ENCODE measurements around the gene CENPX. TPM values are rescaled to one million over a fixed set of nuclear protein-coding genes. Genes with fewer than 3 reads are reported as not detected.

CENPX gene
- total RNA-seq, 2 donors from 2014 or later: 82.6 to 174 TPM

GRCh38 chr17:82029990-82030469 lies 7.4 kb upstream of the CENPX start:
- Mint-ChIP-seq H3K27ac (no peak overlapping the region), H3K27me3 (no peaks in the 10 kb centered on the region), H3K9me3 (no peaks in the 10 kb centered on the region), H3K4me1 (ENCODE audit: low read depth in 2 of 2) (peaks cover 9 to 10% of the 10 kb centered on the region in 2 donors), H3K4me3 (peak overlapping the region; percentile 85), H3K36me3 (no peaks in the 10 kb centered on the region)
- ATAC-seq (no peak), DNase-seq (ENCODE audit: low spot score) (no peak)

GRCh38 chr17:82029391-82029790 lies 6.7 kb upstream of the CENPX start:
- H3K27me3 Mint-ChIP-seq: no peaks in the 10 kb centered on the region

GRCh38 chr17:82028966-82029365 lies 6.3 kb upstream of the CENPX start:
- Mint-ChIP-seq H3K4me3 (no peak overlapping the region), H3K27ac (no peak overlapping the region)

More at GRCh38 chr17:82029391-82029790, 6.7 kb upstream of the CENPX start:
- Mint-ChIP-seq H3K27ac (no peak overlapping the region), H3K4me3 (peak overlapping the region; percentile 51), H3K9me3 (no peaks in the 10 kb centered on the region), H3K36me3 (no peaks in the 10 kb centered on the region), H3K4me1 (ENCODE audit: low read depth in 2 of 2) (peaks cover 6 to 10% of the 10 kb centered on the region in 2 donors)
- DNase-seq (ENCODE audit: low spot score): no peak
- ATAC-seq: no peak

GRCh38 chr17:82028246-82028645 lies 5.6 kb upstream of the CENPX start:
- H3K27me3 Mint-ChIP-seq: no peaks in the 10 kb centered on the region
- H3K9me3 Mint-ChIP-seq: no peaks in the 10 kb centered on the region
- H3K36me3 Mint-ChIP-seq: no peaks in the 10 kb centered on the region
- DNase-seq (ENCODE audit: low spot score) (no peak), ATAC-seq (no peak)
- H3K4me1 Mint-ChIP-seq (ENCODE audit: low read depth in 2 of 2): peaks cover 14% of the 10 kb centered on the region in 2 donors
- no peak overlapping the region for H3K27ac Mint-ChIP-seq
- no peak overlapping the region for H3K4me3 Mint-ChIP-seq

More at GRCh38 chr17:82028966-82029365, 6.3 kb upstream of the CENPX start:
- Mint-ChIP-seq H3K9me3 (no peaks in the 10 kb centered on the region), H3K4me1 (ENCODE audit: low read depth in 2 of 2) (peaks cover 10% of the 10 kb centered on the region in 2 donors), H3K27me3 (no peaks in the 10 kb centered on the region), H3K36me3 (no peaks in the 10 kb centered on the region)
- DNase-seq (ENCODE audit: low spot score) (no peak), ATAC-seq (no peak)

GRCh38 chr17:82025401-82026107 lies 2.9 kb upstream of the CENPX start:
- no peak for DNase-seq (ENCODE audit: low spot score)
- ATAC-seq: no peak
- Mint-ChIP-seq H3K27ac (no peak overlapping the region), H3K4me1 (ENCODE audit: low read depth in 2 of 2) (peaks cover 20 to 22% of the 10 kb centered on the region in 2 donors), H3K4me3 (no peak overlapping the region), H3K36me3 (no peaks in the 10 kb centered on the region), H3K9me3 (no peaks in the 10 kb centered on the region), H3K27me3 (no peaks in the 10 kb centered on the region)

- peaks cover 20 to 24% of the 10 kb centered on the region in 2 donors for H3K4me1 Mint-ChIP-seq (ENCODE audit: low read depth in 2 of 2)
- no peak for DNase-seq (ENCODE audit: low spot score)
- no peaks in the 10 kb centered on the region for H3K27me3 Mint-ChIP-seq
- no peak overlapping the region for H3K27ac Mint-ChIP-seq
- no peak overlapping the region for H3K4me3 Mint-ChIP-seq
- ATAC-seq: no peak
- no peaks in the 10 kb centered on the region for H3K9me3 Mint-ChIP-seq
- H3K36me3 Mint-ChIP-seq: no peaks in the 10 kb centered on the region
These were observed 2.2 kb upstream of the CENPX start for GRCh38 chr17:82024859-82025258.

- Mint-ChIP-seq H3K4me3 (peak overlapping the region; percentile 85), H3K27me3 (no peaks in the 10 kb centered on the region), H3K36me3 (no peaks in the 10 kb centered on the region), H3K27ac (no peak overlapping the region), H3K9me3 (no peaks in the 10 kb centered on the region), H3K4me1 (ENCODE audit: low read depth in 2 of 2) (peaks cover 16 to 17% of the 10 kb centered on the region in 2 donors)
- DNase-seq (ENCODE audit: low spot score) (no peak), ATAC-seq (no peak)
These were observed 966 bp upstream of the CENPX start for GRCh38 chr17:82023447-82024241.

GRCh38 chr17:82022981-82023446 lies 336 bp upstream of the CENPX start, which contains the start of gene LRRC45:
LRRC45 (plus strand) TSS chr17:82023305; CDS start chr17:82023644, 339 bp downstream.
- H3K27me3 Mint-ChIP-seq: no peaks in the 10 kb centered on the region
- H3K4me1 Mint-ChIP-seq (ENCODE audit: low read depth in 2 of 2): peaks cover 16 to 17% of the 10 kb centered on the region in 2 donors
- H3K36me3 Mint-ChIP-seq: no peaks in the 10 kb centered on the region
- peak within 1 kb of the TSS; percentile 19 to 53 for H3K27ac Mint-ChIP-seq
- DNase-seq (ENCODE audit: low spot score) (peak; percentile 100), ATAC-seq (peak; percentile 96 to 98)
- no peaks in the 10 kb centered on the region for H3K9me3 Mint-ChIP-seq
- H3K4me3 Mint-ChIP-seq: peak within 1 kb of the TSS; percentile 85

GRCh38 chr17:82021900-82022309 lies 773 bp downstream of the CENPX start:
- Mint-ChIP-seq H3K27me3 (no peaks in the 10 kb centered on the region), H3K27ac (peak overlapping the region in 1 of 2 donors; percentile 53), H3K9me3 (no peaks in the 10 kb centered on the region), H3K36me3 (no peaks in the 10 kb centered on the region), H3K4me3 (peak overlapping the region; percentile 85), H3K4me1 (ENCODE audit: low read depth in 2 of 2) (peaks cover 16 to 17% of the 10 kb centered on the region in 2 donors)
- no peak for ATAC-seq
- DNase-seq (ENCODE audit: low spot score): no peak

GRCh38 chr17:82021107-82021899 lies 1.4 kb downstream of the CENPX start:
- no peaks in the 10 kb centered on the region for H3K9me3 Mint-ChIP-seq
- peaks cover 16 to 17% of the 10 kb centered on the region in 2 donors for H3K4me1 Mint-ChIP-seq (ENCODE audit: low read depth in 2 of 2)
- peak overlapping the region; percentile 85 for H3K4me3 Mint-ChIP-seq
- no peak for ATAC-seq
- H3K27ac Mint-ChIP-seq: peak overlapping the region in 1 of 2 donors; percentile 53
- no peak for DNase-seq (ENCODE audit: low spot score)
- no peaks in the 10 kb centered on the region for H3K27me3 Mint-ChIP-seq
- no peaks in the 10 kb centered on the region for H3K36me3 Mint-ChIP-seq

- no peaks in the 10 kb centered on the region for H3K27me3 Mint-ChIP-seq
- no peaks in the 10 kb centered on the region for H3K9me3 Mint-ChIP-seq
- DNase-seq (ENCODE audit: low spot score) (no peak), ATAC-seq (no peak)
- H3K27ac Mint-ChIP-seq: no peak overlapping the region
- H3K4me3 Mint-ChIP-seq: peak overlapping the region; percentile 27
- H3K36me3 Mint-ChIP-seq: no peaks in the 10 kb centered on the region
- H3K4me1 Mint-ChIP-seq (ENCODE audit: low read depth in 2 of 2): peaks cover 13 to 17% of the 10 kb centered on the region in 2 donors
These were observed 2.0 kb downstream of the CENPX start for GRCh38 chr17:82020572-82021106.

GRCh38 chr17:82019690-82020571 lies 2.7 kb downstream of the CENPX start:
- peak; percentile 78 for DNase-seq (ENCODE audit: low spot score)
- no peaks in the 10 kb centered on the region for H3K9me3 Mint-ChIP-seq
- no peak for ATAC-seq
- peaks cover 13 to 17% of the 10 kb centered on the region in 2 donors for H3K4me1 Mint-ChIP-seq (ENCODE audit: low read depth in 2 of 2)
- no peak overlapping the region for H3K4me3 Mint-ChIP-seq
- H3K27me3 Mint-ChIP-seq: no peaks in the 10 kb centered on the region
- no peak overlapping the region for H3K27ac Mint-ChIP-seq
- H3K36me3 Mint-ChIP-seq: no peaks in the 10 kb centered on the region

Measured in natural killer cell treated with Interleukin-12 subunit alpha and Interleukin-12 subunit beta and Interleukin-15 and Interleukin-18, amount 100 ng/mL, for 72 hours (primary cell).